HG03571 (cell line): ENCODE measurements around the gene ARHGAP9.
"Not testable (repeated sequence)": the region's sequence is repeated elsewhere in the genome, so short reads cannot be mapped to it uniquely, and the experiment has no call there.

Experiments used
- ATAC-seq: cut with Tn5 transposase; IDR thresholded peaks from one replicate; pipeline ENCODE4 v1.9.1; 2021; ENCODE audit not compliant: unreplicated experiment

The ARHGAP9 gene

DNA sequence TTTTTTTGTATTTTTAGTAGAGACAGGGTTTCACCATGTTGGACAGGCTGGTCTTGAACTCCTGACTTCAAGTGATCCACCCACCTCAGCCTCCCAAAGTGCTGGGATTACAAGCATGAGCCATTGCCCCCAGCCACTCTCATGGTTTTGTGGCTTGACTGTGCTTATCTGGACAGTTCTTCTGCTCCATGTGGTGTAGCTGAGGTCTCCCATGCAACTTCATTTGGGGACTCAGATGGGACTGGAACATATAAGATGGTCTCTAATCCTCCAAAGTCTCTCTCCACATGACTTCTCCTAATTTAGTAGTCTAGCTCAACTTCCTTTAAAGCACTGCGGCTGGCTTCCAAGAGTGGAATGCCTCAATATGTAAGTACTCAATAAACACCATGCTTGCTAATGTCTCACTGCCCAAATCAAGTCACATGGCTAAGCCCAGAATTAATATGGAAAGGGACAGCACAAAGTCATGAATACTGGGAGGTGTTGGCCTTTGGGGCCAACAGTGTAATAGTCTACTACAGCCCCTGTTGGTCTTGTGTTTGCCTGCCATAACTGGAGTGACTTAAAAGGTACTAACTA is 37.7 kb downstream of the ARHGAP9 start:
- no peak for ATAC-seq

DNA sequence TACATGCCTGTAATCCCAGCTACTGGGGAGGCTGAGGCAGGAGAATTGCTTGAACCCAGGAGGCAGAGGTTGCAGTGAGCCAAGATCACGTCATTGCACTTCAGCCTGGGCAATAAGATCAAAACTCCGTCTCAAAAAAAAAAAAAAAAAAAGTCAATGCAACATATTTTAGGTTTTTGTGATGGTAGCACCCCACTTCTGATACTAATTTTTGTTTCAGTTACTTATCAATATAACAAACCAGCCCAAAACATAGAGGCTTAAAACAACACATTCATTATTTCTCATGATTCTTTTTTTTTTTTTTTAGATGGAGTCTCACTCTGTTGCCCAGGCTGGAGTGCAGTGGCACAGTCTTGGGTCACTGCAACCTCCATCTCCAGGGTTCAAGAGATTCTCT is 38.3 kb downstream of the ARHGAP9 start:
- not testable (repeated sequence) for ATAC-seq

DNA sequence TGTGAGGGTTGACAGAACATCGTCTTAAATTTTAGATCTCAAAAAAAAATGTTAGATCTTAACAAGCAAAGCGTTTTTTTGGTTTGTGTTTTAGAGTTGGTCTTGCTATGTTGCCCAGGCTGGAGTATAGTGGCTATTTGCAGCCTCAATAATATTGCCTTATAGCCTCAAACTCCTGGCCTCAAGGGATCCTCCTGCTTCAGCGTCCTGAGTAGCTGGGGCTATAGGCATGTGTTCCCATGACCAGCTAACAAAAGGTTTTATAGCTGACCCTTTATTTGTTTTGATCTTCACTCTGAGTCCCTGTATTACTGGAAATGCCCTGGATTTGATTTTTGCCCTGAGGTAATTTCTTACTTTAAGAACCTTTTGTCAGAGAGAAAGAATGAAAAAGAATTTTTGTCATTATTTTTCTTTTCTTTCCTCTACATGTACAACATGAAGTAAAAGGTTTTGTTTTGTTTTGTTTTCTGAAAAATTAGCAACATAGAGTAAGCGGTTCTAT is 39.9 kb downstream of the ARHGAP9 start:
- ATAC-seq = no peak

DNA sequence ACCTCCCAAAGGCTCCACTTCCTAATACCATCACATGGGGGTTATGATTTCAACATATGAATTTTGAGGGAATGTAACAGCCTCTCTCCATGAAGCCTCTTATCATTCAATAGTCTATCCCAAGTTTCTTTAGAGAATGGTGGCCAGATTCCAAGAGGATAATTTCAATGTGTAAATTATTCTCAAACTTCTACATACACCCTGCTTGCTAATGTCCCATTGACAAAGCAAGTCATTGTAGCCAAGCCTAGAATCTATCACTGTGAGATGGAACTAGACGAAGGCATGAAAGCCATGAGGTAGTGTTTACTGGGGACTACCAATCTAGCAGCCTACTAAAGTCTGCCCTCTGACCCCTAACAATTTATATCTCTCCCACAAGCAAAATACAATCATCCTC is 41.3 kb downstream of the ARHGAP9 start:
- no peak for ATAC-seq

DNA sequence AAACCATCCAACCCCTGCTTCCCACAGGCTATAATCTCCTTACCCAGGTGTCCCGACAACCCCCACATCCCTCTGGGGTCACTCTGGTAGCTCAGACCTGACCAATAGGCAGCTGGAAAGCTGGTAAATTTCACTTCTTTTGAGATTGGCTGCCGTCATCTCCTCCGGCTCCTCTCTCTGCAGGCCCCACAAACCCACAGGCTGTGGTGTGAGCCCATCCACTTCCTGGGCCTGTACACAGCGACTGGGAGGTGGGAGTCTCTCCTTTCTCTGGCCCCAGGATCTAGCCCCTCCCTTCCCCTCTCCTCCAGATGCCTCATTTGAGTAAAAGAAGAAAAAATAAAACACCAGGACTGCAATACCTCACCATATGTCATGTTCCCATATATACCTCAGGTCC is 44.4 kb downstream of the ARHGAP9 start:
- ATAC-seq = no peak

DNA sequence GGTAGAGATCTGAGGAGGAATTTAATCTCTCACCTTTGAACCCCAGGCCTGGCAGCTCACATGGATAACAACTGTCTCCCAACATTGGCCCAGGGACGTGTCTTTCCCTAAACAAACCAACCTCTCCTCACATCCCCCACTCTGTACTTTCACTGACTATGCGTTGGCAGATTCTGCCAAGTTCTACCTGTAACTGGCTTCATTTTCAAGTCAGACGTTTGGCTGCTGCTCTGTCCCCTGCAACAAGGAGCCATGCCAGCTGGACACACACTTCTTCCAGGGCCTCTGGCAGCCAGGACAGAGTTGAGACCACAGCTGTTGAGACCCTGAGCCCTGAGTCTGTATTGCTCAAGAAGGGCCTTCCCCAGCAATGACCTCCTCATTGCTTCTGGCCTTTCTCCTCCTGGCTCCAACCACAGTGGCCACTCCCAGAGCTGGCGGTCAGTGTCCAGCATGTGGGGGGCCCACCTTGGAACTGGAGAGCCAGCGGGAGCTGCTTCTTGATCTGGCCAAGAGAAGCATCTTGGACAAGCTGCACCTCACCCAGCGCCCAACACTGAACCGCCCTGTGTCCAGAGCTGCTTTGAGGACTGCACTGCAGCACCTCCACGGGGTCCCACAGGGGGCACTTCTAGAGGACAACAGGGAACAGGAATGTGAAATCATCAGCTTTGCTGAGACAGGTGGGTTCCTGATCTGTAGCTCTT is 45.0 kb downstream of the ARHGAP9 start, which contains the start of gene INHBC:
Gene INHBC, plus strand, starts transcription at position 268 of the 707 bp plus-strand sequence. Its CDS starts 103 bp downstream, at position 371.
- no peak for ATAC-seq

DNA sequence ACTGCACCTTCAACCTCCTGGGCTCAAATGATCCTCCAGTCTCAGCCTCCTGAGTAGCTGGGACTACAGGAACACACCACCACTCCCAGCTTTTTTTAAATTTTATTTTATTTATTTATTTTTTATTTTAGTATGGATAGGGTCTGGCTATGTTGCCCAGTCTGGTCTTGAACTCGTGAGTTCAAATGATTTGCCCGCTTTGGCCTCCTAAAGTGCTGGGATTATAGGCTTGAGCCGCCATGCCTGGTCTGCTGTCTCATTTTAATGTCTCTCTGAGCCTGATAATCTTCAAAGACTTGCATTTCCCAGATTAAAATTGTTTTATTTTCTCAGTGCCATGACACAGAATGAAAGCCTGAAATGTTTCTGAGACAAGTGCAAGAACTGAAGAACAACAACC is 46.3 kb downstream of the ARHGAP9 start:
- no peak for ATAC-seq

DNA sequence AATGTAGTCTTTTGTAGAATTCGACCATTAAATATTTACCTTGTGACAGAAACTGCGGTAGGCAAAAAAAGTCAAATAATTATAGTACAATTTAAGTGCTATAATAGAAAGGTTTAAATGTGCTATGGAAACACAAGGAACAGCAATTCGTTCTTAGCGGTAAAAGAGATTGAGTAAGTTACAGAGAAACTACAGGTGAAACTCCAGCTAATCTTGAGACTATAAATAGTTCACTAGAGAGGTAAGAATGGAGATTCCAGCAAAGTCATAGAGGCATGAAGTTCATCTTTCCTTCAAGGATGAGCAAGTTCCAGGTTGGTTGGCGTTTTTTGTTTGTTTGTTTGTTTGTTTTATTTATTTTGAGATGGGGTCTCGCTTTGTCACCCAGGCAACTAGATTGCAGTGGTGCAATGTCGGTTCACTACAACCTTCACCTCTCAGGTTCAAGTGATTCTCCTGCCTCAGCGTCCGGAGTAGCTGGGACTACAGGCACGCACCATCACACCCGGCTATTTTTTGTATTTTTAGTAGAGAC is 47.9 kb downstream of the ARHGAP9 start:
- ATAC-seq = no peak

DNA sequence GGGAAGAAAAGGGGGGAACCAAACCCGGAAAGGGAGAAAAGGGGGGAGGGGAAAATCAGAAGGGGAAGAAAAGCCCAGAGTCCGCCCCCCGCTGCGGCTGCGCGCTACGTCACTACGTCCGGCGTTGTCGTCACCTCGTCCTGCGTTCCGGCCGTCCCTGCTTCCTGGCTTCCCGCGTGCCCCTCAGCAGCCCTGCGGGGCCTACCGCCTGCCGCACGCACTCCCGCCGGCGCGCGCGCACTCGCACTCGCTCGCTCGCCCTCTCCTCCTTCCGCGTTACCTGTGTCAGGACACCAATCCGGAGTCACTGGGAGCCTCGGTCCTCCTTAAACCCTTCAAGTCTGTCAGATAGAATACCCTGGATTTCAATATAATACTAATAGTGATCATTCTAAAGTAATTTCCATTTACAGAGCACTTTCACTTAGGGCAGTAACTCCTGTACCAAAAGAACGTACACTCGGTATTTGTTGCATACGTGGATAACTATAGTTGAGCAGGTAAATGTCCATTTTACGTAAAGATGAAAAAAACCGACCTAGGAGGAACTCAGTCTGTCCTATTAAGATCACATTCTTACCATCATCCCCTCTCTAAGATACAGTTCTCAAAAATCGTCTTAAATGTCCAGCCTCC is 48.6 kb downstream of the ARHGAP9 start, which contains the start of gene R3HDM2:
Gene R3HDM2, minus strand, starts transcription at position 113 of the 636 bp plus-strand sequence. CDS start 120,615 bp downstream, outside the sequence.
- ATAC-seq = peak; percentile 94

DNA sequence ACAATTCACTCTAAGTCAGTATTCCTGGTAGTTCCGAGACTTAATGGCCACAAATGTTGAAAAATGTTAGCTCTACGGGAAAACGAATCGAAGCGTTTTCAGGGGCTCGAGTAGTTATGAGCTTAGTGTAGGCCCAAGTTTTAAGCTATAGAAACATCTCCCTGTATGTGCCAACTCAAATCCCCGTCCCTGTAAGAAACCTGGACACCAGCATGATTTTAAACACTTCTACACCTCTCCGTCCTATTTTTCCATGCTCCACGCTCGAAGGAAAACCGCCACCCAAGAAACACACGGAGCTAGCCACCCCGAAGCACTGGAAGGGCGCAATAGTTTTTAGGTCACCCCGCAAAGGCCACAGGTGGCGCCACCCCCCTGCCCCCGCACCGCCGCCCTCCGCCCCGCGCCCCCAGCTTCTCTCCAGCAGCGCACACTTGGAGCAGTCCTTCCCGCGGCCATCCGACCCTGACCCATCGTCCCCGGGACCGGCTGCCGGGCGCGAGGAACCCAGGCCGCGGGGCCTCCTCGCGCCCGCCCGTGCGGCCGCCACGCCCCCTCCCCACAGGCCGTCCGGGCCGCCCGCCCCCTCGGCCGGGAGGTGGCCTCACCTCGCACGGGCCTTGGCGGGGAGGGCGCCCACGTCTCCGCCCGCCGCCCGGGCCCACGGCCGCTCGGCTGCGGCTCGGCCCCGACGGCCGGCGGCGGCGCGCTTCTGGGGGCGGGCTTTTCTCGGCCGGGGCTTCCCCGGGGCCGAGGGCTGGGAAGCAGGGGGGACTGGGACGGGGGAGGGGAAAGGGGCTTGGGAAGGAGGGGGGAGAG is 49.3 kb downstream of the ARHGAP9 start:
- ATAC-seq = peak; percentile 31

DNA sequence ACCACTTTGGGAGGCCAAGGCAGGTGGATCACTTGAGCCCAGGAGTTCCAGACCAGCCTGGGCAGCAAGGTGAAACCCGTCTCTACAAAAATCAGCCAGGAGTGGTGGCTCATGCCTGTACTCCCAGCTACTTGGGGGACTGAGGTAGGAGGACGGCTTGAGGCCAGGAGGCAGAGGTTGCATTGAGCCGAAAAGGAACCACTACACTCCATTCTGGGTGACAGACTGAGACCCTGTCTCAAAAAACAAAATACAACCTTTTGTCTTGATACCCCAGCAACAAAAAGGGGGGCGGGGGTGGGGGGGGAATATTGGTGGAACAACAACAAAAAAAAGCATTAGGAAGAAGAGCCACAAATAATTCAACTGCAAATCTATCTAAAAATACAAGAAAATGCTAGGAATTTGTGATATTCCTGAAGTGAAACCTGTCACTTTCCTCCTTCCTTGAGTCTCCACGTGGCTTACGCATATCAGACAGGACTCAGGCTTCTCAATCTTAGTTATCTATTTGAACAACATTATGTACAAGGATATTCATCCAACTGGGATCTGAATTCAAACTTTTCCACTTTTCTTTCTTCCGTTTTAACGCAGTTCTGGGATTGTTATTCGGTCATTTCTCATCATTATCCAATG is 50.1 kb downstream of the ARHGAP9 start:
- ATAC-seq = no peak

DNA sequence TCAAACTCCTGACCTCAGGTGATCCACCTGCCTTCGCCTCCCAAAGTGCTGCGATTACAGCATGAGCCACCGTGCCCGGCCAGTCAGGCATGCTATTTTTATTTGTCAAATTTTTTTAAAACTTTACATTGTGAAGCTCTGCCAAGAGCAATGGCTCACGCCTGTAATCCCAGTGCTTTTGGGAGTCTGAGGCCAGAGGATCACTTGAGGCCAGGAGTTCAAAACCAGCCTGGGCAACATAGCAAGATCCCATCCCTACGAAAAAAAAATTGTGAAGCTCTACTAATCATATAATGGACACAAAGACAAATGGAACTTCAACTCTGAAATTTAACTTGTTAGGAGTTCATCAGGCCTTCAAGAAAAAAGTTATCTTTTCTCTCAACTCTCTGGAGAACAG is 50.7 kb downstream of the ARHGAP9 start:
- no peak for ATAC-seq

DNA sequence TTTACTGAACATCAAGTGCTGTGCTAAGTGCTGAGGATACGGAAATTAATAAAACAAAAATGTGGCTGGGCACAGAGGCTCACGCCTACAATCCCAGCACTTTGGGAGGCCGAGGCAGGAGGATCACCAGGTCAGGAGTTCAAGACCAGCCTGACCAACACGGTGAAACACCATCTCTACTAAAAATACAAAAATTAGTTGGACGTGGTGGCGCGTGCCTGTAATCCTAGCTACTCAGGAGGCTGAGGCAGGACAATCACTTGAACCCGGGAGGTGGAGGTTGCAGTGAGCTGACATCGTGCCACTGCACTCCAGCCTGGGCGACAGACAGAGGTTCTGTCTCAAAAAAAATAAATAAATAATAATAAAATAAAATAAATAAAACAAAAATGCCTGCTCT is 52.7 kb downstream of the ARHGAP9 start:
- not testable (repeated sequence) for ATAC-seq
